Activated CD8-positive, alpha-beta memory T cell treated with anti-CD3 and anti-CD28 coated beads for 24 hours (primary cell): ENCODE data around the gene EN2.

Experiments
- DNase-seq: peaks from one replicate; pipeline ENCODE4 v3.0.0-alpha.2; 2020

Gene EN2

GRCh38 chr7:155511702-155511996 is 53.7 kb downstream of the EN2 start:
- no peak for DNase-seq

- no peak for DNase-seq
Observed at GRCh38 chr7:155512246-155512887, 54.4 kb downstream of the EN2 start.

- DNase-seq = no peak
Observed at GRCh38 chr7:155513543-155514285, 55.8 kb downstream of the EN2 start.

DNA sequence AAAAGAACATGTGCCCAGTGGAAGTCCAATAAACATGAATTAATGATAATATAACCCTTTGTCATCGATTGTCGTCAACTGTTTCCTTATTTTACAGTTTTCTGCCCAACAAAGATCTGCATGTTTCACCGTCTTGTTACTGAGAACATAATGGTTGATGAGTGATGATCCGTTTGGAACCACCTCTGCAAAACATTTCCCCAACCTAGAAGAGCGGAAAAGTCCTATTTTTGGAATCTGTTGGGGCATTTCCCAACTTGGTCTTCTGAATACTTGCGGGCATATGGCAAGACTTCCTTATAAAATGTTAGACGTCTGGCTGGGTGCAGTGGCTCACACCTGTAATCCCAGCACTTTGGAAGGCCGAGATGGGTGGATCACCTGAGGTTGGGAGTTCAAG is 56.4 kb downstream of the EN2 start:
- no peak for DNase-seq
